HG03280 (cell line): ENCODE results near the gene RARA.
A peak's percentile ranks its signal among the peaks of the same experiment; 100 is the strongest.
"Not testable (repeated sequence)": the region's sequence is repeated elsewhere in the genome, so short reads cannot be mapped to it uniquely, and the experiment has no call there.

Source experiments
- ATAC-seq: cut with Tn5 transposase; IDR thresholded peaks from one replicate; pipeline ENCODE4 v1.9.1; 2021; ENCODE audit warnings: mild to moderate bottlenecking, moderate library complexity; ENCODE audit not compliant: unreplicated experiment

Gene RARA

GRCh38 chr17:40355804-40356758 is 47.1 kb downstream of the RARA start:
- ATAC-seq: no peak

GRCh38 chr17:40356990-40357881 is 48.3 kb downstream of the RARA start:
- no peak for ATAC-seq

DNA sequence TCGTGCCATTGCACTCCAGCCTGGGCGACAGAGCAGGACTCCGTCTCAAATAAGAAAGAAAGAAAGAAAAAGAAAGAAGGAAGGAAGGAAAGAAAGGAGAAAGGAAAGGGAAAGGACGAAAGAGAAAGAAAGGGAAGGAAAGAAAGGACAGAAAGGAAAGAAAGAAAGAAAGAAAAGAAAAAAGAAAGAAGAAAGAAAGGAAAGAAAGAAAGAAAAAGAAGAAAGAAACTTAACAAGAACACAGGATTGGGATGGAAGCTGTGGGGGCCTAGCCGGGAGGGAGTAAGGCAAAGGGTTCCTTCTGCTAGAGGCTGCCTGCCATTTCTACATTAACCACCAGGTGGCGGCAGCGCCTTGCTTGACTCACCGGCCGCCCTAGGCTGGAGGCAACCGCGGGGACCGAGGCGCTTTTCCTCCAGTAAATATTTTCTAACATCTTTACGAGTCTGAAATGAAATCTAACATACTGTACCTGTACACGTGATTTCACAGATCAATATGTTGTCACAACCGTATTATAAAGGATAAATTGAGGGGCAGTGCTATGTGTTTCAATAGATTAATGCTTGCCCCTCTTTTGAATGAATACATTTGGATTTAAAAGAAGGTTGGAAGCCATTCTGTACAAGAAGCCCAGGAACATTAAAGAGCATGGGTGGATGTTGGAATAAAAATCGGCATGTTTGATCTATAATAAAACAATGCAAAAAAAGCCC is 49.5 kb downstream of the RARA start:
- ATAC-seq: no peak

GRCh38 chr17:40360091-40360490 is 51.1 kb downstream of the RARA start:
- no peak for ATAC-seq

DNA sequence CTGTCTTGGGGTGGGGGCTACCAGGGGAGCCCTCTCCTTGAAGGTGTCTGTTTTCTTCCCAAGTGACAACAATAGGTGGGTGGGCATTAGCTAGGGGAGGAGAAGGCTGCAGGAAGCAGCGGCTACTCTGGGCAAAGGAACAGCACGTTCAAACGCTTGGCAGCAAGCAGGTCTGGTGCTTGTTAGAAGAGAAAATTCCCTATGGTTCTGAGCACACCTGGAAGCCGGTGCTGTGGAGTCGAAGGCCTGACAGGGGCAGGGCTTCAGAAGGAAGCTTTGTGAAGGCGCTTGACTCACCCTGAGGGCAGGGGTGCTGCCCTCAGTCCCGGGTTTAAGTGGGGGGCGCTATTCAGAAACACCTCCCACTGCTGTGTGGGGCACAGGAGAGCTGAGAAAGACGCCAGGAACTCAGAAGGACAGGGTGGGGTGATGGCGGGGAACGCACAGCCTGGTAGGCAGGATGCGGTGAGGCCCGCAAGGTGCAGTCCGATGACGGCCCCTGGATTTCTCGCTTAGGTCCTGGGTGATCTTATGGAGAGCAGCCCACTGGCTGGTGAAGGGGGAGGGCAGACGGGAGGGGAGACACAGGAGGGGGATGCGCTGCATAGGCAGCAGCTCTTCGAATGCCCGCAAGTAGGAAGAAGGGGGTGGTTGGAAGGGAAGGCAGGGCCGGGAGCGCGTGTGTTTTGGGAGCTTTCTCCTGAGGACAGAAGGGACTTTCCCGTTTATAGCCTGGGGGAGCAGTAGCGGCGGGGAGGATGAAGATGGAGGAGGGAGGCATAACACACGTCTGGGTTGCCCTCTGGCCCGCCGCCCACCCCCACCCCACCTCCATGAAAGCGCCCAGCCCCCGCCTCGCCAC is 52.3 kb downstream of the RARA start:
- no peak for ATAC-seq

GRCh38 chr17:40361925-40362695 is 53.1 kb downstream of the RARA start:
- ATAC-seq: peak; percentile 9

GRCh38 chr17:40362696-40363110 is 53.7 kb downstream of the RARA start:
- peak; percentile 76 for ATAC-seq

- peak; percentile 13 for ATAC-seq
Measured at GRCh38 chr17:40363111-40363827, 54.3 kb downstream of the RARA start.

DNA sequence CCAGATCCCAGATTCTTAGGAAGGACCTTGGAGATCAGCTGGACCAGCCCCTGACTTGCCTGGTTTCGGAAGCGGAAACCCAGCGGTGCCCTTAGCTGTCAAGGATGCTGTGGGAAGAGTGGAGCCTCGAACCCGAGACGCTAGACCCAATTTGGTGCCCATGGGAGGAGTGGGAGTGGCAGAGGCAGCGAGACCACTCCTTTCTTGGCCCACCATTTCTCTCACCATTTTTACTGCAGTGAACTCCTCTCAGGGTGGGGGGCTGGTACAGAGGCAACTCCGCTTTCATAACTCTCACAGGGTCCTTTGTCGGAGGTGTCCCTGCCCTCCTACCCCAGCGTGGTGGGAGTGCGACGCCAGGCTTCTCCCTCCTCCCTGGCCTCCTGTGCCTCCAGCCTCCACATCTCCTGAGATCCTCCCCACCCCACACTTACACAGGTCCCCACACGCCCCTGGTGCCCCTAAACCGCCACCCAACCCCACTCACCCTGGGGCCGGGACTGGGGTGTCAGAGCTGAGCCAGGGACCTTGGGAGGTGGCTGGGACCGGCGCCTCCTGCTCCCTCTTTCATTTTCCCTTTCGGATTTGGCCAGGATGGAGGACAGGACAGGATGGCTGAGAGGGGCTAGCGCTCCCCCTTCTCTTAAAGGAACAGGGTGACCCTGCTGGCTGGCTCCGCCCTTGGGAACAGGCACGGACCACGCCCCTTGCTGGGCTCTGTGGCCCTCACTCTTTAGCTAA is 55.3 kb downstream of the RARA start, which contains the start of gene GJD3:
GJD3 (minus strand) TSS at position 617 of the 741 bp plus-strand sequence. CDS start 922 bp downstream, outside the sequence.
- no peak for ATAC-seq

GRCh38 chr17:40364906-40365305 is 55.9 kb downstream of the RARA start:
- ATAC-seq: no peak

GRCh38 chr17:40366076-40366860 is 57.3 kb downstream of the RARA start:
- ATAC-seq: no peak

GRCh38 chr17:40366861-40367518 is 58.0 kb downstream of the RARA start:
- no peak for ATAC-seq

- not testable (repeated sequence) for ATAC-seq
Measured at GRCh38 chr17:40367728-40368127, 58.7 kb downstream of the RARA start.

- ATAC-seq: no peak
Measured at GRCh38 chr17:40369923-40370322, 60.9 kb downstream of the RARA start.

DNA sequence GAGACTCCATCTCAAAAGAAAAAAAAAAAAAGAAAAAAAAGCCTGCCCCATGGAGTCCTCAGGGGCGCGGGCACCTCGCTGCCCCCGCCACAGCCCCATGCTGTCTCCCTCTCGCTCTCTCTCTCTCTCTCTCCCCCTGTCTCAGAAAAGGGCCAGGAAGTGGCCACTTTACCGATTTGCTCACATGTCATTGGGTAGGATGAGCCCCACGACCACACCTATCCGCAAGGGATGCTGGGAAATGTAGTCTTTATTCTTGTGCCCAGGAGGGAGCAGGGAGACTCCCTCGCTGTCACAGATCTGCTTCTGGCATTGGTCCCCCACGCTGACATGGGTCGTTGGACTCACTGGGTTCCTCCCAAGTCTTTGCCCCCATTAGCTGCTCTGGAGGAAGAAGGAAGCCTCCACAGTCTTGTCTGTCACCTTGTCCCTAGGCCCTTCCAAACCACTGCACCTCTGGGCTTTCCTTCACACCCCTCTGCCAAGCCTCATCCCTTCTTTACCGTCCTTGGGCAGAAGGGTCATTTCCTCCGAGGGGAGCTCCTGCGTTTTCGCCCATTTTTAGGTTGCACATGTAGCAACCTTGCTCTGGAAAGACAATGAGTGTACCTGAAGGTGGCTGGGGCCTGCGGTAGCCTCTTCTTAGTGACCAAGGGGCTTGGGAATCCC is 62.4 kb downstream of the RARA start:
- no peak for ATAC-seq

GRCh38 chr17:40372031-40372430 is 63.1 kb downstream of the RARA start:
- ATAC-seq: no peak
